NCI-H1694 (cell line): ENCODE measurements around the gene MOGAT1.

Experiments used
- DNase-seq: peaks from one replicate; lab custom pipeline; 2025; lab: John Stamatoyannopoulos, UW

The MOGAT1 gene, protein sequence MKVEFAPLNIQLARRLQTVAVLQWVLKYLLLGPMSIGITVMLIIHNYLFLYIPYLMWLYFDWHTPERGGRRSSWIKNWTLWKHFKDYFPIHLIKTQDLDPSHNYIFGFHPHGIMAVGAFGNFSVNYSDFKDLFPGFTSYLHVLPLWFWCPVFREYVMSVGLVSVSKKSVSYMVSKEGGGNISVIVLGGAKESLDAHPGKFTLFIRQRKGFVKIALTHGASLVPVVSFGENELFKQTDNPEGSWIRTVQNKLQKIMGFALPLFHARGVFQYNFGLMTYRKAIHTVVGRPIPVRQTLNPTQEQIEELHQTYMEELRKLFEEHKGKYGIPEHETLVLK

DNA sequence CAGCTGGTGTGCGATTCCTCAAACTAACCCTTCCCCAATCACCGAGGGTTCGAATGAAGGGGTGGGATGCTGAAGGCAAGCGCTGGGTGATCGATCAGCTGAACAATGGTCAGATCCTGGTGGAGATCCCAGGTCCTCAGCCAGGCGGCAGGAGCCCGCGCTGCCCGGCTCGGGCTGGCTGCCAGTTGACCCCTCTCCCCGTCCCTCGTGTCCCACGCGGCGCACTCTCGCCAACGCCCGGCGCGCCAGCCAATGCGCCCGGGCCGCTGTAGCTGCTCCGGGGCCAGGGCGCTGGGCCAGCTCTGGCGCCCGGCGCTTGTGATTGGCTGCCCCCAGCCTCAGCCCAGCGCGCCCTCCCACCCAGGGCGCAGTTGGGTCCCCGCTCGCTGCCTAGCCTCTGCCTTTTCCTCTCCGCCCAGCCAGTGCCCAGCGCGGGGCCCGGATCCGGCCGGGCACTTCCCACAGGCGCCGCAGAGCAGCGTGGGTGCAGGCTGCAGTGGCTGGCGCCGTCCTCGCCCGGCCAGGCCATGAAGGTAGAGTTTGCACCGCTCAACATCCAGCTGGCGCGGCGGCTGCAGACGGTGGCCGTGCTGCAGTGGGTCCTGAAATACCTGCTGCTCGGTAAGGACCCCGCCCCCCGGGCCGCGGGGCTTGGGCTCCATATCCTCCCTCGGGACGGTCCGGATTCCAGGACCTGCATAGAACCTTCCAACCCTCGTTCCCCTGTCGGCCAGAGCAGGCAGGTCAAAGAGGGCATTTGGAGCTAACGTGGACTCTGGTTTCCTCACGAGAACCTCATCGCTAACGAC, at the start of gene MOGAT1:
TSS of gene MOGAT1 (plus strand) at position 400 of the 809 bp plus-strand sequence. CDS start at position 528, 128 bp downstream.
- peak; percentile 5 for DNase-seq

DNA sequence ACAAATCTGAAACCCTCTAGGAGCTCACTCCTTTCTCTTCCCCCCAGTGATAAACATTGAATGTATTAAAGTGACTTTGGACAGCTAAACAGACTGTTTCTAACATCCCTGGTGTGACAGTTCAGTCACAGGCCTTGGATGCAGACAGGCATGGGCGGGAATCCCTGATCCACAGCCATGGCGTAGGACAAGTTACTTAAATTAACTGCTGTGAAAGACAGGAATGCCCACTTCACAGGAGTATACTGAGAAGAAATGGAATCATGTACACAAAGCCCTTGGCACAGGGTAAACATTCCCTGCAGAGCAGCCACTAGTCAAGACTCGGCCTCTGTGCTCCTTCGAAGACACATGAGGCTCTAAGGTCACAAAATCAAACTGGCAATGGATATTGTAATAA, 49.6 kb upstream of the MOGAT1 start:
- DNase-seq, result no peak

DNA sequence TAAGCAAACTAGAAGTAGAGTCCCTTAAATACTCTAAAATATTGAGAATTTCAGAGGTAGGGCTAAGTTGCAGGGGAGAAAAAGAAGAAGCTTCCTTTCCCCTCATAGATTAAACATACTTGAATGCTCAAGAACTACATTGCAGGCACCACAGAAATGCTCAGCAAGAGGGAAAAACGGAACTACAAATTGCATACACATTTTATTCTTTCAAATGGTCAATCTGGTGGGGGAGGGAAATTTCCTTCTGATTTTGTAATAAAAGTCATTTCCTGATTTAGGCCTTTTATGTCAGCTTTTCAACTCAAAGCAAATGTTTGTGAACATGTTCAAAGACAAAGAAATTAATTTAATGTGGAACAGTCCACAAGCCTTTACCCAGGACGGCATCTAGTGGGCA, 48.5 kb upstream of the MOGAT1 start:
- no peak for DNase-seq

DNA sequence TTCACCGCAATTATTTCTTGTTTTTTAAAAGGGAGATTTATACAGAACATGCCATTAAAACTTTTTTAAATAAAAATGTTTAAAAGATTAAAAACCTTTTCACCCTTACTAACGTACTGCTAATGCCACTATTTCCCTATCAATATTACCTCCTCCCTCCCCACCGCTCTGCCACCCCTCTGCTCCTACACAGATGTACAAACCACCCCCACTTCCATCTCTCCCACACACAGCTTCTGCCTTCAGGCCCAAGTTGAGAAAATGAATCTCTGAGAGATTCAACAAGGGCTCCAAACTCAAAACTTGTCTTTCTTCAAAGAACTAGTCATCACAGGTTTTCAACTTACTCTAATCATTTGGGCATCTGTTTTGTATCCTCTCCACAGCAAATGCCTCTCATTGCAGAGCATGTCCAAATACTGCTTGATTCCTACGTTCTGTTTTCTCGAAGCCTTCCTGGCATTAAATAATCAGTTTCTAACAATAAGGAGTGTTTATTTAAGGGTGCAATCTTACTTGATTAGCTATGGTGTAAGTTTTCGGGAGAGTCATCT, 47.6 kb upstream of the MOGAT1 start:
- DNase-seq, result no peak

DNA sequence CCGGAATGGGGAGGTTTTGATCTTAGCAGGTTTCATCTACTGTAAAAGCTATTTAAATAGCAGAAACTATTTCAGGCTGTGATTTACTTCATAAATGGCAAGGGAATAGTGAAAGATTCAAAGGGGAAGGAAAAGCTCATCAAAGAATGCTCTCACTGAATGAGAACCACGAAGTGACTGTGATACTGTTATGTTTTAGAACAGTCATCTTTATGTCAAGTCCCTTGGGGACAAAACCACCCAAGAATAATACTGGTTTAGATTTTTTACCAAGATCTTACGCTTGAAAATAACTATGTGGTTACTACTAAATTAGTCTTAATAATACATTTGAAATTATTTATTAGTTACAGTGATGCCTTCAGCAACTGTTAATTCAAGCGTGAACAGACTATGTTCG, 43.7 kb upstream of the MOGAT1 start:
- DNase-seq, result no peak

DNA sequence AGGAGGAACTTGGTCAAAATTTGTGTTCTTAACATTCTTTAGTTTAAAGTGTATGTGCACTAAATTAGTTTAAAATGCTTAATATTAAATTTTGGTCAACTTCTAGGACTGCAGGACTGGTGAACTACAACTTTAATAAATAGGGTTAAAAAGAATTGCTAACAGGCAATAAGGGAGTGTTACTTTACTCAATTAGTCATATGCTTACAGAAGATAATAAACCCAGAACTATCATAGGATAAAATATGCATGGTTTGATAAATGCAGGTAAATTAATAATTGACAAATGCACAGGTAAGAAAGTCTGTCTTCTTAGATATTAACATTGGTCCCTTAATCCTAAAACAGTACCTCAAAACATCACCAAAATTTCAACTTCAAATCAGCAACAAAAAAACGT, 36.2 kb upstream of the MOGAT1 start:
- DNase-seq, result no peak

DNA sequence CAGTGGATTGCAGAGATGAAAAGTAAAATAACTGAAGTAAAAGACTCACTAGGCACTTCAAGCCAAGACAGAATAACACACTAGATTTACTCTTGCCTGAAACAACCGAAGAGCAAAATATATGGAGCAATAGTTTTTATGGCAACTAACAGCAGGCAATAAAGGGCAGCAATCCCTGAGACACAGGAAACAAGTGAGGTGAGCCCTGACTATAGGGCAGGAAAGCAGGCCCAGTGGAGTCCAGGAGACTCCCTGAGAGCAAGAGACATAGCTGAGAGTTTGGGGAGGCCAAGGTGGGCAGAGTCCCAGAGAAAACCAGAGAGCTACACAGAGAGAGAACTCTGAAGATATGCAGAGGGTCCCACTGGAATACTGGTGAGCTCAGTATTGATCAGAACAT, 34.4 kb upstream of the MOGAT1 start:
- DNase-seq, result no peak

DNA sequence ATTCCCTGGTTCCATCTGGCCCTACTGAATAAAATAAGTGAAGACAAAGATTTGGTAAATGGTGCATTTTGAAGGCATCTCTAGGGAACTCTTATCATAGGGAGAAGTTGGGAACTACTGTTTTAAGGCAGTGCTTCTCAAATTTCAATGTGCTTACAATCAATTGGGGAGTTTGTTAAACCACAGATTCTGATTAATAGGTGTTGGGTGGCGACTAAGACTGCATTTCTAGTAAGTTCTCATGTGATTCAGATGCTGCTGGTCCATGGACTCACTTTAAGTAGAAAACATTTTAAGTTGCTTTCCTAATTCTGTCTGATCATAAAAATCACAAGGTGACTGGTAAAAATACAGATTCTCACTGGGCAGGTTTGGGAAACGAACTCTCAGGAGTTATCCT, 30.1 kb upstream of the MOGAT1 start:
- DNase-seq, result no peak

DNA sequence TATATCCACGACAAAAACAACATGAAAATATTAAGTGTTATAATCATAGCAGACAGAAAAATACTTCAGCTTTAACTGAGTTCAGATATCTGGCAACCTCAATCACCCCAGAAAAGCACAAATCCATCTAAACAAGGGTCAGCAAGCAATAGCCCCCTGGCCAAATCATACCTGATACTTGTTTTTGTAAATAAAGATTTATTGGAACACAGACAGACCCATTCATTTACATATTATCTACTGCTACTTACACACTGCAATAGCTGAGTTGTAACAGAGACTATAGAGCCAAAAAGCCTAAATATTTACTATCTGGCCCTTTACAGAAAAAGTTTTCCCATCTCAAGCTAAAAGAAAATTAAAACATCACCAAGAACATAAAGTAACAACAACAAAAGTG, 28.3 kb upstream of the MOGAT1 start:
- no peak for DNase-seq

DNA sequence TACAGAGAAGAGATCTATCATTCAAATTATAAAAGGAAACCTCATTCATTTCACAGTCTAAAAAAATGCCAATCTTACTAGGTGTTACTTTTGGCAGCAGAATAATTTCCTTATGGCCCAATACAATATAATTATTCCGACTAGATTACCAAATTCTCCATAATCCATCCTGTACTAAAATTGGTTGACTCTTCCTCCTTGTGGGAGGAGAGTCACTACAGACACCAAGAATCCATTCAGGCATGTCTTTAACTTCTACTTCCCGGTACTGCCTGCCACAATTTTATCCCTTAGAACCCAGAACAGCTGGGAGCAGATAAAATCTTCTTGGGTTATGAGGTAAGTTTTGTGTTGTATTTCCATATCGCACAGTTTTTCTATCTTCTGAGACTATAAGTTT, 25.4 kb upstream of the MOGAT1 start:
- DNase-seq, result no peak

DNA sequence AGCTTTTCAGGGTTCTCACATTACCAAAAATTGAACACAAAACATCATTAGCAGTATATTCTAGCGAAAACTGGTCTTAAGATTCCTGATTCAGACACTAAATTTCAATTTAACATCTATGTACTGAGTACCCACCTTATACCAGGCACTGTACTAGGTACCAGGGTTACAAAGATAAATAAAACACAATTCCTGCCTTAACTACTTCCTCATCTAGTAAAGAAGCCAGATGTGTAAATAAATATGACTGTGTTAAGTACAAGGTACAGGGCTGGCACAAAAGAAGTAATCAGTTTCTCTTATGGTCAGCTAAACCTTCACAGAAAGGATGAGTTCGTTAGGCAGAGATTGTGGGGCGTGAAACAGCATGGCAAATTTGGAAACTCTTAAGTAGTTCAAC, 21.7 kb upstream of the MOGAT1 start:
- no peak for DNase-seq

DNA sequence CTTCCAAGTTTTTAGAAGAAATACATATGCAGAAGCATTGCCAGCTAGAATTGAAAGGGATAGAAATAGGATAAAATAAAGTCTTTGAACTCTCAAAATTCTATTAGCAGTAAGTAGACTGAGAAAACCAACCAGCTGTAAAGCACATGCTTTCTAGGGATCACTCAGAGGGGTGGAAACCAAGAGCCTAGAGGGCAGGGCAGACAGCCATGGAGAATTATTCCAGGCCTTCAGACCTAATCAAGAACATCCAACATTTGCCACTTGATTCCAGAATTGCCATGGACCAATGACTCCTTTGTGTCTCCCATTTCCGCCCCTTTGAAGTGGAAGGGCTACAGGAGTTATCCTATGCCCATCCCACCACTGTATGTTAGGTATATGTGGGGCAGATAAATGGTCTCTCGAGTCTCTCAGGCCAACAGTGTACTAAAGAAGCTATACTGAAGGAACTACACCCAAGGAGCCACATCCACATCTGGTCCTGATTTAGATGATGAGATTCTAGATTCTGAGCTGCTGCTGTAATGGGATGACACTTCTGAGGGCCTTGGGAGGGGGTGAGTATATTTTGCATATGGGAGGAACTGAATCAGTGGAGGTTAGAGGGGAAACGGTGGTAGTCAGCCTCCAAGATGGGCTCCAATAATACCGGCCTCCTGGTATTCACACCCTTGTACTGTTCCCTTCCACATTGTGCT, 19.6 kb upstream of the MOGAT1 start:
- DNase-seq, result no peak

DNA sequence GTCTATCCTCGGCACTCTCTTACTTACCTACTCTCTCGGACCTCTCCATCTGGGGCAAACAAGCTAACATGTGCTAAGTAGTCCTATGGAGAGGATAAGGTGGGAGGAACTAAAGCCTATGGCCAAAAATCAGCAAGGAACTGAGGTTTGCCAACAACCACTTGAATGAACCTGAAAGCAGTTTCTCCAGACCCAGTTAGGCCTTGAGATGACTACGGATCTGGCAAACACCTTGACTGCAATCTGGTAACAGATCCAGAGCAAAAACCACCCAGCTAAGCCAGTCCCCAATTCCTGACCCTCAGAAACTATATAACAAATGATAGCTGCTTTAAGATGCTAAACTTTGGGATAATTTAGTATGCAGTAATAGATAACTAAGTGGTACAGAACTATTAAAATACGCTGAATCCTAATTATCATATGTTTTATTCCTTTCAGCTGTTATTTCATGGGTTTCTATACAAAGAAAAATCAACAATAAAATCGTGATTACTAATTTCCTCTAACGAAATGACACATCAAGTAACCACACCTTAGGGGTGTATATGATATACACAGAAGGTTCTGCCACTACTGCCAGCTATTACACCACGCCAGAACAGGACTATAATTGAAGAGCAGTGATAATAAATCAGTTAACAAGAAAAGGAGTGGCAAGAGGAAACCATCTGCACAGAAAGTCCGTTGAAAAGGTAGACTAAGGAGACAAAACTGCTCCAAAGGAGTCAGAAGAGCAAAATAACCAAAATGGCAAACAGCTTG, 18.8 kb upstream of the MOGAT1 start:
- DNase-seq, result no peak

DNA sequence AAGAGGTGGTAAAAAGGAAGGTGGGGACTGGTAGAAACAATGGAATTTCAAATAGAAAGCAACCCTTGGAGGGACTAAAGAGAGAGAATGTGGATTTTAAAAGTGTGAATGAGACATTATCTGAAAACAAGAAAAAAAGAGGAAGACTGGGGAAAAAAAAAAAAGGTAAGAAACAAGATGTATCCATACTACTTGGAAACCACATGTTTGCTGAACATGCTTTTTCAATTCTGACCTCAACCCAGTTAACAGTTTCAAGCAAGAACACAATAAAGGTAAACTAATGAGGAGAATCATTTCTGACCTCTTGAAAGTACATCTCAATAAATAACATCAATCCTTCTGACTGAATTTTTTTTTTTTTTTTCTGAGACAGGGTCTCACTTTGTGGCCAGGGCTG, 18.2 kb upstream of the MOGAT1 start:
- DNase-seq, result no peak

DNA sequence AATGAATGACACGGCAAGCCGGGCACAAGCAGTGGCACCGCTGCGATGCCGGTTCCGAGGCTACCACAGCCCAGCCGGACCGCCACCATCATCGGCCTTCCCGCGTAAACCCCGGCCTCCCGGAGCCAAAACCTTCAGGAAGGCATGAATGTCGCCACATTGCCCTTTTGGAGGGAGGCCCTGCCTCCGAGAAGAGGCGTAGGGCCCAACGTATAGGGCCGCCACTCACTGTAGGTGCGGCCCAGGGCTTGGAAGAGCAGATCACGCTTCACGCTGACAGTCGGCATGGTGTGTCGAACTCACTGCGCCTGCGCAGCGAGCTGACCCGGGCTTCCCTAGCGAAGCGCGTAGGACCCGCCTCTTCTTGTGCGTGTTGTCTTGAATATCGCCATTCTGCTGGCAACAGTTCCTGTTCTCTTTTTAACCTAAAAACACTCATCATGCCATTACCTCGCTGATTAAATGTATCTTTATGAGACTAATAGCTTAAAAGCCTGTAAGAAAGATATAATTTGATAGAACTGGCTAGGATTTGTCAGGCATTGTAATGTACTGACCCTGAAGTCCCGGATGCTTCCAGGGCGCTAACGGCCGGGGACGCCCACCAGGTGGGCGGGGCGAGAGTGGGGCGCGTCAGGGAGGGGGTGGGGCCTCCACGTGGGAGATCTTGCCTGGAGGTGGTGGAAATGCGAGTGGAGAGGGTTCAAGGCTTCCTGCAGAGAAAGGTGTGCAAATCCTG, 15.5 kb upstream of the MOGAT1 start, which contains the start of gene FARSB:
TSS of gene FARSB (minus strand) at position 306 of the 739 bp plus-strand sequence. CDS start at position 287, 19 bp downstream.
- DNase-seq, result peak; percentile 97

DNA sequence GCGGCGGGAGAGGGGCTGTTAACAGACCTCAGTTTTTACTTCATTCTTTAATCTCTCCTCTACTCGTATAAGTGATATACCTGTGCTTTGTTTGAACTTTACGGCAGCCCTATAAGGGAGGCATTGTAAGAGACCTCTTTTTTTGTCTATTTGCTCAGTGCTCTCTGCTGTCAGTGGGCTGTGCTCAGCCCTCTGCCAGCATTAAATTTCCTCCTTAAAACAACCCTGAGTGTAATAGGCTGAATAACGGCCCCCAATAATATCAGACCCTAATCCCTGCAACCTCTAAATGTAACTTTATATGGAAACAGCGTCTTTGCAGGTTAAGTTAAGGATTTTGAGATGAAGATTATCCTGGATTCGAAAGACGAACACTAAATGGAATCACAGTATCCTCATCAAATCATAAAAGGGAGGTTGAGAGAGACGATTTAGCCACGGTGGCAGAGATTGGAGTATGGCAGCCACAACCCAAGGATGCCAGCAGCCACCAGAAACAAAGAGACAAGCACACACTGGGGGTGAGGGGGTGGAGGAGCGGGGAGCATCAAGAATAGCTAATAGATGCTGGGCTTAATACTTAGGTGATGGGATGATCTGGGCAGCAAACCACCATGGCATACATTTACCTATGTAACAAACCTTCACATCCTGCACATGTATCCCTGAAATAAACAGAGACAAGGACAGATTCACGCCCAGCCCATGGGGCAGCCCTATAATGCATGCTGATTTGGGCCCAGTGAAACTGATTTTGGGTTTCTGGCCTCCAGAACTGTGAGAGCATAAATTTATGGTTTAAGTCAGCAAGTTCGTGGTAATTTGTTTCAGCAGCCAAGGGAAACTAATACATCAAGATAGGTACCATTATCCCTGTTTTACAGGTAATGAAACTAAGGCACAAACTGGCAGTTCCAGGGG, 14.7 kb upstream of the MOGAT1 start:
- no peak for DNase-seq

DNA sequence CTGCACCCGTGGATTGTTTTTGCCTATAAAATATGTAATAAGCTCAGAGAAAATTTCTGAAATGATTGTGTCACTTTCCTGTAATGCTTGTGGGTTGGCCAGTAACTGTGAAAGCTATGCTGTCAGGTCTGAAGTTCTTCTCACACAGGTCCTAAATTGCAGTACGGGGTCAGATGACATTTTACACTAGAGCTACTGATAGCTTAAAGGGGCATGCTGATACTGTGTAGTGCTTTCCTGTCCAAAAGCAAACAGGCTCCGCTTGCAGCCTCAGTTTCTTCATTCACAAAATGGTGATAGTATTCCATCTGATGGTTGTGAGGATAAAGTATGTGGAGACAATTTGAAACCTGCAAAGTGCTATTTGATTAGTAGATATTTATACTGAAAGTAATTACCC, 8.0 kb upstream of the MOGAT1 start:
- DNase-seq, result no peak

DNA sequence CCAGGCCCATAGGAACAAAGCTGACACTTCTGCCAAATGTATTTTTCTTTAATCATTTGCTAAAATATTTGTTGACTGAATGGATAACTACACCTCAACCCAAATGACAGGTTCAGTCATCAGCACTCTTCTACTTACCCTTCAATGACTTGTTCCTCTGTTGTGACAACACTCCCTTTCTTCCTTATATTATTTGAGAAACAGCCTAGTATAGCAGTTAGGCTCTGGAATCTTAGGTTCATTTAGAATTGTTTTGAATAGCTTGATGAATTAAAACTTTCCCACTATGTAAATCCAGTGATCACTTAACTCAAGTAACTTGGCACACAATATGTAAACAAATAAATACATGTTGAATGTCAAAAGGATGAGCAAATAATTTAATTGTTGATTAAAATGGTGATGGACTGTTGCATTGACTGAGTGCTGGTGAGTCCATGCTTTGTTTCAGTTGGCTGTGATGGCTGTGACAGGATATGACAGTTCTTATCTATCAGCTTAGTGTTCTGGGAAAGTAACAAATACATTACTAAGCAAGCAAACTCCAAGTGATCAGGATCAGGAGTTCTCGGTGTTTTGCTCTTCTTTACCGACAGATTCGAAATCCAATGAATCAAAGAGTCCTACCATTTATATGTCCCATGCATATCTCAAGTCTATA, 2.8 kb upstream of the MOGAT1 start:
- DNase-seq, result no peak

DNA sequence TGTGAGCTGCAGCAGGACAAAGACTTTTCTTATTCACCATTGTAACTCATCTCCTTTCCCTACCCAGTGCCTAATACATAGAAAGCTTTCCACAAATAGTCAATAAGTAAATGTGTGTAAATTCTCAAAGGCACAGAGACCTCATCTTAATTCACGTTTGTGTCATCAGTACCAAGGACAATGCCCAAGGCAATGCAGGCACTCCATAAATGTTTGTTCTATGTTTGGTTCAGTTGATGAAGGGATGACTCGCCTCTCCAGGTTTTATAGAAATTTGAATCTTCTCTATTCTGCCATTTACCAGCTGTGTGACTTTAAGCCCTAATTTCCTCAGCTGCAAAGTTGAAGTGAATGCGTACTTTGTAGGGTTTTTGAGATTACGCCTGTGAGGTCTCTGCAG, 2.1 kb upstream of the MOGAT1 start:
- DNase-seq, result no peak
